Brain microvascular endothelial cell (primary cell): Measurements from ENCODE around the gene ZNF862.

Source experiments
- DNase-seq: peaks from one replicate; pipeline ENCODE4 v3.0.0-alpha.2; 2020
- H3K27ac ChIP-seq: fragments of 250-450 bp; sonication (Bioruptor Pico); 2 replicates; pipeline ENCODE4 v1.5.1; 2020; ENCODE audit warnings: mild to moderate bottlenecking, moderate library complexity
- H3K27me3 ChIP-seq: fragments of 250-450 bp; sonication (Bioruptor Pico); replicated peaks from 2 replicates; pipeline ENCODE4 v1.5.1; 2020; ENCODE audit warnings: mild to moderate bottlenecking
- H3K36me3 ChIP-seq: fragments of 250-450 bp; sonication (Bioruptor Pico); replicated peaks from 2 replicates; pipeline ENCODE4 v1.5.1; 2020; ENCODE audit warnings: mild to moderate bottlenecking
- H3K4me3 ChIP-seq: 2 replicates; pipeline ENCODE4 v1.5.1; 2011; ENCODE audit warnings: low read depth, mild to moderate bottlenecking, control low read depth, low read length, moderate library complexity
- CTCF ChIP-seq: IDR thresholded peaks from 2 replicates; pipeline ENCODE4 v1.5.1; 2011; ENCODE audit warnings: low read depth, mild to moderate bottlenecking, moderate library complexity, low read length, control low read depth, inconsistent platforms; ENCODE audit errors: missing control alignments
- in situ Hi-C: cut with HindIII; loops from 2 replicates; pipeline ENCODE4 v1.10.0; 2017; ENCODE audit warnings: low sequenced_read_pairs, low pct_ligation_motif_present

ZNF862 gene

GRCh38 chr7:149833495-149834130, 4.6 kb upstream of the ZNF862 start:
- peaks cover 3% of the 10 kb centered on the region for H3K27me3 ChIP-seq
- H3K27ac ChIP-seq: no peak overlapping the region
- DNase-seq: no peak
- no peak overlapping the region for H3K4me3 ChIP-seq
- no peaks in the 10 kb centered on the region for H3K36me3 ChIP-seq
- TF ChIP-seq CTCF: no peak
- in situ Hi-C loops: no loop called here

- in situ Hi-C loops: no loop called here
Observed at GRCh38 chr7:149834601-149835000, 3.6 kb upstream of the ZNF862 start.

GRCh38 chr7:149836434-149836833, 1.7 kb upstream of the ZNF862 start:
- Histone ChIP-seq H3K4me3 (no peak overlapping the region), H3K27me3 (peaks cover 3% of the 10 kb centered on the region), H3K27ac (no peak overlapping the region), H3K36me3 (no peaks in the 10 kb centered on the region)
- no peak for TF ChIP-seq CTCF
- in situ Hi-C loops: no loop called here
- DNase-seq: no peak

More at GRCh38 chr7:149834601-149835000, 3.6 kb upstream of the ZNF862 start:
- Histone ChIP-seq H3K27me3 (peaks cover 3% of the 10 kb centered on the region), H3K36me3 (no peaks in the 10 kb centered on the region), H3K4me3 (no peak overlapping the region), H3K27ac (no peak overlapping the region)
- no peak for TF ChIP-seq CTCF
- no peak for DNase-seq

GRCh38 chr7:149837564-149838223, 481 bp upstream of the ZNF862 start:
- Histone ChIP-seq H3K27me3 (no peaks in the 10 kb centered on the region), H3K36me3 (no peaks in the 10 kb centered on the region), H3K27ac (no peak overlapping the region), H3K4me3 (no peak overlapping the region)
- in situ Hi-C loops: no loop called here
- no peak for TF ChIP-seq CTCF
- DNase-seq: no peak

- Histone ChIP-seq H3K36me3 (no peaks in the 10 kb centered on the region), H3K4me3 (peak overlapping the region; percentile 81), H3K27me3 (no peaks in the 10 kb centered on the region), H3K27ac (no peak overlapping the region)
- DNase-seq: no peak
- no peak for TF ChIP-seq CTCF
- in situ Hi-C loops: no loop called here
Observed at GRCh38 chr7:149838992-149839408, 825 bp downstream of the ZNF862 start.
